Astrocyte of the cerebellum (primary cell): ENCODE measurements around the gene DNASE2.
A peak's percentile ranks its signal among the peaks of the same experiment; 100 is the strongest.
"Not testable (repeated sequence)": the region's sequence is repeated elsewhere in the genome, so short reads cannot be mapped to it uniquely, and the experiment has no call there.

Experiments
- DNase-seq: peaks from one replicate; pipeline ENCODE4 v3.0.0-alpha.2; 2011; ENCODE audit warnings: low read depth
- H3K4me3 ChIP-seq: 2 replicates; pipeline ENCODE4 v1.5.1; 2011; ENCODE audit warnings: mild to moderate bottlenecking, low read depth, low read length, moderate library complexity
- CTCF ChIP-seq: IDR thresholded peaks from 2 replicates; pipeline ENCODE4 v1.5.1; 2012; ENCODE audit warnings: low read length, low read depth, moderate library complexity, mild to moderate bottlenecking; ENCODE audit errors: missing control alignments
- in situ Hi-C: cut with HindIII; loops from 2 replicates; pipeline ENCODE4 v1.10.0; 2017; ENCODE audit warnings: low sequenced_read_pairs

The DNASE2 gene

GRCh38 chr19:12893582-12893981 lies 12.3 kb upstream of the DNASE2 start:
- no peak for TF ChIP-seq CTCF

GRCh38 chr19:12891553-12892021 lies 10.3 kb upstream of the DNASE2 start:
- peak overlapping the region; percentile 86 for H3K4me3 ChIP-seq
- DNase-seq = no peak
- in situ Hi-C loops = no loop called here
- TF ChIP-seq CTCF = no peak

More at GRCh38 chr19:12893582-12893981, 12.3 kb upstream of the DNASE2 start:
- no peak overlapping the region for H3K4me3 ChIP-seq
- DNase-seq = no peak
- in situ Hi-C loops = no loop called here

GRCh38 chr19:12890787-12891552 lies 9.7 kb upstream of the DNASE2 start, which contains the start of gene GCDH:
Gene GCDH (plus strand): TSS chr19:12891160. CDS start chr19:12891305, 145 bp downstream.
- DNase-seq = peak; percentile 96
- peak within 1 kb of the TSS; percentile 86 for H3K4me3 ChIP-seq
- TF ChIP-seq CTCF = no peak
- in situ Hi-C loops = no loop called here

- DNase-seq, H3K4me3 ChIP-seq, in situ Hi-C loops: not testable (repeated sequence)
Measured at GRCh38 chr19:12890299-12890786, 9.1 kb upstream of the DNASE2 start.

- no peak for DNase-seq
- H3K4me3 ChIP-seq = no peak overlapping the region
- no peak for TF ChIP-seq CTCF
- in situ Hi-C loops = no loop called here
Measured at GRCh38 chr19:12888006-12888603, 6.9 kb upstream of the DNASE2 start.

- no peak within 1 kb of the TSS for H3K4me3 ChIP-seq
- TF ChIP-seq CTCF = no peak
- no peak for DNase-seq
- in situ Hi-C loops = no loop called here
Measured at GRCh38 chr19:12886969-12887747, 5.9 kb upstream of the DNASE2 start, which contains the start of gene KLF1. Gene KLF1 (minus strand): TSS chr19:12887201. CDS start chr19:12887140, 61 bp downstream.
